Measurements from ENCODE around the gene VSIG10. TPM values are rescaled to one million over a fixed set of nuclear protein-coding genes. Genes with fewer than 3 reads are reported as not detected.
A peak's percentile ranks its signal among the peaks of the same experiment; 100 is the strongest.

Gene VSIG10
- total RNA-seq, 2 experiments from 2014 or later, result 9.2 to 14.4 TPM

DNA sequence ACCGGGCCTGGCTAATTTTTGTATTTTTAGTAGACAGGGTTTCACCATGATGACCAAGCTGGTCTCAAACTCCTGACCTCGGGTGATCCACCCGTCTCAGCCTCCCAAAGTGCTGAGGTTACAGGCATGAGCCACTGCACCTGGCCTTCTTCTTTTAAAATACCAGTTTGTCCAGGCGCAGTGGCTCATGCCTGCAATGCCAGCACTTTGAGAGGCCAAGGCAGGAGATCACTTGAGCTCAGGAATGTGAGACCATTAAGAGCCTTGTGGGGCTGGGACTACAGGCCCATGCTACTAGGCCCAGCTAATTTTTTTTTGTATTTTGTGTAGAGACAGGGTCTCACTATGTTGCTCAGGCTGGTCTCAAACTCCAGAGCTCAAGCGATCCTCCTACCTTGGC lies 24.1 kb upstream of the VSIG10 start:
- Mint-ChIP-seq H3K9me3 (ENCODE audit: low read depth) (no peaks in the 10 kb centered on the region), H3K27me3 (no peaks in the 10 kb centered on the region), H3K4me1 (peaks cover 4% of the 10 kb centered on the region), H3K4me3 (no peak overlapping the region), H3K27ac (no peak overlapping the region), H3K36me3 (no peaks in the 10 kb centered on the region)
- CTCF ChIA-PET, result interaction anchor here (1.7 kb wide), 1 partner anchor 248 kb away, joined by 5 read pairs; the partner anchor contains the start of gene SUDS3
- ATAC-seq (no peak), DNase-seq (no peak)

DNA sequence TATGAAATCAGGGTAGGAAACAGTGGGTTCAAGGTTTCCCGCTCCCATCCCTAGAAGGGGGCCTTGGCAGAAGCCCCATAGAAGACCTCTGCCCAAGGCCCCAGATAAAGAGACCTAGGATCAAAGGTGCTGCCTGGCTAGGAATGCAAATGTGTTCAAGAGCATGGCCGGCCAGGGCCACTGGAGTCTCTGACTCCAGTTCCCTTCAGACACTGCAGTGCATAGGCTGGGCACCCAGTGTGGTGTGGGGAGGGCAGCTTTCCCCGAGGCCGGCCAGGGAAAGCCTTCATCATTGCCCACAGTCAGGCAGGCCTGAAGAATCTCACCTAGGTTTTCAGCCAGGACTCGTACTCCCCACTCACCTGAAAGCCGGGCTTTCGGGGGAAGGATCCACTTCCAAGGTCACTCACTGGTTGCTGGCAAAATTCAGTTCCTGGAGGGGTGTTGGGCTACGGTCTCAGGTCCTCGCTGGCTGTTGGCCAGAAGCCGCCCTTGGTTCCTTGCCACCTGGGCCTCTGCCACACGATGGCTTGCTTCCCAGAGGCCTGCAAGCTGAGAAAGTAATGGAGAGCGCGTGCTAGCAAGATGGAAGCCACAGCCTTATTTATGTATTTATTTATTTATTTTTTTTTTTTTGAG lies 22.4 kb upstream of the VSIG10 start:
- Mint-ChIP-seq H3K27me3 (no peaks in the 10 kb centered on the region), H3K36me3 (no peaks in the 10 kb centered on the region), H3K9me3 (ENCODE audit: low read depth) (no peaks in the 10 kb centered on the region), H3K4me1 (no peaks in the 10 kb centered on the region), H3K4me3 (no peak overlapping the region), H3K27ac (no peak overlapping the region)
- no peak for ATAC-seq
- no peak for DNase-seq
- CTCF ChIA-PET, result no interaction called here

DNA sequence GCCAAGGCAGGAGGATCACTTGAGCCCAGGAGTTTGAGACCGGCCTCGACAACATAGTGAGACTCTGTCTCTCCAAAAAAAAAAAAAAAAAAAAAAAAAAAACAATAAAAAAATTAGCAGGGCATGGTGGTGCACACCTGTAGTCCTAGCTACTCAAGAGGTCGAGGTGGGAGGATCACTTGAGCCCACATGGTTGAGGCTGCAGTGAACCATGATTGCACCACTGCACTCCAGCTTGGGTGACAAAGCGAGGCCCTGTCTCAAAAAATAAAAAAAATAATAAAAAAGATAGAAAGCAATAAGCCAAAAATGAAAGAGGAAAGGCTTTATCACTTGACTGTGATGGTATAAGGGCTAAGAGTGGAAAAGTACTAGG lies 21.9 kb upstream of the VSIG10 start:
- H3K36me3 Mint-ChIP-seq, result no peaks in the 10 kb centered on the region
- H3K27me3 Mint-ChIP-seq, result no peaks in the 10 kb centered on the region
- DNase-seq, result no peak
- H3K4me1 Mint-ChIP-seq, result peaks cover 3% of the 10 kb centered on the region
- CTCF ChIA-PET, result interaction anchor here (1.9 to 2.0 kb wide), 2 partner anchors 14 to 250 kb away, joined by 4 to 6 read pairs; partner anchors contain the start of gene SUDS3
- no peak overlapping the region for H3K4me3 Mint-ChIP-seq
- no peak for ATAC-seq
- H3K9me3 Mint-ChIP-seq (ENCODE audit: low read depth), result no peaks in the 10 kb centered on the region
- H3K27ac Mint-ChIP-seq, result no peak overlapping the region

DNA sequence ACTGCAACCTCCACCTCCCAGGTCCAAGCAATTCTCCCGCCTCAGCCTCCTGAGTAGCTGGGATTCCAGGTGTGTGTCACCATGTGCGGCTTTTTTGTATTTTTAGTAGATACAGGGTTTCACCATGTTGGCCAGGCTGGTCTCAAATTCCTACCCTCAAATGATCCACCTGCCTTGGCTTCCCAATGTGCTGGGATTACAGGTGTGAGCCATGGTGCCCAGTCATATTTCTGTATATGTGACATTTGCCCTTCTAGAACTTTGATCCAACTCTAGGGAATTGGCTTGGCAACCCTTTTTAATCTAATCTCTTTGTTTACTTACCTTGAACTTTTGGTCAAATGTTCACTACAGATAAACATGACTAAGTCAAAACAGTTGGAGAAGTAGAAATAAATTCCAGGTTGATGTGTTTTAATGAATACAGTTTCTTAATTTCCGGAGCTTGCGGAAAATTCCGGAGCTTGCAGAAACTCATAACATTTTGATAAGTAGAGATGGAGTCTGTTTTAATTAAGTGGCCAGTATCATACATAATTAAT lies 20.6 kb upstream of the VSIG10 start:
- Mint-ChIP-seq H3K4me3 (no peak overlapping the region), H3K27me3 (no peaks in the 10 kb centered on the region), H3K4me1 (peaks cover 8% of the 10 kb centered on the region), H3K27ac (no peak overlapping the region), H3K9me3 (ENCODE audit: low read depth) (no peaks in the 10 kb centered on the region), H3K36me3 (no peaks in the 10 kb centered on the region)
- DNase-seq, result no peak
- no peak for ATAC-seq
- CTCF ChIA-PET, result interaction anchor here (1.3 to 2.0 kb wide), 3 partner anchors 9 to 252 kb away, joined by 3 to 6 read pairs (median 4); partner anchors contain the start of gene SUDS3

DNA sequence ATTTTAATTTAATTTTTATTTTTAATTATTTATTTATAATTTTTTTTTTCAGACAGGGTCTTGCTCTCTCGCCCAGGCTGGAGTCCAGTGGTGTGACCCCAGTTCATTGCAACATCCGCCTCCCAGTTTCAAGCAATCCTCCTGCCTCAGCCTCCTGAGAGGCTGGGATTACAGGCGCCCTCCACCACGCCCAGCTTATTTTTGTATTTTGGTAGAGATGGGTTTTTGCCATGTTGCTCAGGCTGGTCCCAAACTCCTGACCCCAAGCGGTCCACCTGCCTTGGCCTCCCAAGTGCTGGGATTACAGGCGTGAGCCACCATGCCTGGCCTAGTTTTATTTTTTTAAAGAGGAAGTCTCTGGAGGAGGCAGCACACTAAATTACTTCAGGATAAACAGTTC lies 18.5 kb upstream of the VSIG10 start:
- Mint-ChIP-seq H3K9me3 (ENCODE audit: low read depth) (no peaks in the 10 kb centered on the region), H3K4me3 (no peak overlapping the region), H3K36me3 (no peaks in the 10 kb centered on the region), H3K4me1 (peaks cover 8% of the 10 kb centered on the region), H3K27ac (no peak overlapping the region), H3K27me3 (no peaks in the 10 kb centered on the region)
- CTCF ChIA-PET, result interaction anchor here (1.9 to 4.7 kb wide), 2 partner anchors 251 to 254 kb away, joined by 10 to 54 read pairs; partner anchors contain the start of genes SUDS3 and TAOK3
- no peak for ATAC-seq
- DNase-seq, result no peak

DNA sequence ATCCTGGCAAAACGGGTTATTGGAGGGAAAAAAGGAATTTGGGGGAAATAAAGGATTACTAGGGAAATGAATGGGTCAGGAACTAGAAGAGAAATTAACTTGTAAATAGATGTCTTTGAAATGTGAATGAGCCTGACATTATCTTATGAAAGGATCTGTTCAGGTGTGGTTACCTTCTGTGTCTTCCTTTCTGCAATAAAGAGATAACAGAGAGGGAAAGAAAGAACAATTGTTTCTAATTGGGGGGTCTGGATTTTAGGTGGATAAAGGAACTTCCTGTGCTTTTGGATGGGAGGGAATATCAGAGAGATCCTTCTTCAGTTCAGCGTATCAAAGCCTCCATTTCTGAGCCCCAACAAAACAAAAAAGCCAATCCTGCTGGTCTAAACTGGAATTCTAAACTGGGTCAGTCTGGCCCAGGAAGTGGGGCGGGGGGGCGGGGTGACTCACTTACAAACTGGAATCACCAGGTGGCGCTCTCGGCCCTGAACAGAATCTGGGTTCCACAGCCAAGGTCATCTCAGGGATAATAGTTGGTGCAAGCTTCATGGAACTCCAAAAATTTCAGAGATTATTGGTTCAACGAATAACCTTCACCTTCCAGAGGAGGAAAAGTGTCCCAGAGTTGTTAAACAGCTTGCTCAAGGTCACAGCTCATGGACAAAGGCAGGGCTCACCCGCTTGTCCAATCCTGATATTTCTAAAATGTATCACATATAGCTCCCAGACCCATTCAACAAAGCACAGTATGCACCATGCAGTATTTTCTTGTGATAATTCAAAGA lies 17.0 kb upstream of the VSIG10 start:
- no peaks in the 10 kb centered on the region for H3K36me3 Mint-ChIP-seq
- H3K9me3 Mint-ChIP-seq (ENCODE audit: low read depth), result no peaks in the 10 kb centered on the region
- no peak overlapping the region for H3K4me3 Mint-ChIP-seq
- ATAC-seq (peak; percentile 86), DNase-seq (peak; percentile 75)
- peak overlapping the region; percentile 74 for H3K27ac Mint-ChIP-seq
- no peaks in the 10 kb centered on the region for H3K27me3 Mint-ChIP-seq
- CTCF ChIA-PET, result interaction anchor here (0.8 to 4.7 kb wide), 20 partner anchors 9 to 1547 kb away, joined by 3 to 54 read pairs (median 4); partner anchors contain the start of genes PEBP1, PRKAB1, SUDS3 and TAOK3
- peaks cover 8% of the 10 kb centered on the region for H3K4me1 Mint-ChIP-seq

DNA sequence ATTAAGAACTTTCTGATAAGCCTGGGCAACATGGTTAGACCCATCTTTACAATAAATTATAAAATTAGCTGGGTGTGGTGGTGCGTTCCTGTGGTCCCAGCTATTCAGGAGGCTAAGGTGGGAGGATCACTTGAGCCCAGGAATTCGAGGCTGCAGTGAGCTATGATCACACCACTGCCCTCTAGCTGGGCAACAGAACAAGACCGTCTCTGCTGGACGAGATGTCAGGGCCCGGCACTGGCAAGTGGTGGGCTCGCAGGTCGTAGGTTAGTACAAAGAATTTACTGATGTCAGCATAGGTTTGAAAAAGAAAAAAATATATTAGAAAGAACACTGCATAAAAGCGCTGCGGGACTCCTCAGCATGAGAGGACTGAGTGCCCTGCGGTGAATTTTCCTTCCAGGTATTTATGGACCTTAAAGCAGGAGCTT lies 15.7 kb upstream of the VSIG10 start:
- H3K27me3 Mint-ChIP-seq, result no peaks in the 10 kb centered on the region
- ATAC-seq, result no peak
- CTCF ChIA-PET, result interaction anchor here (0.8 to 4.7 kb wide), 5 partner anchors 17 to 257 kb away, joined by 3 to 54 read pairs (median 4); partner anchors contain the start of genes PEBP1 and SUDS3
- H3K4me3 Mint-ChIP-seq, result no peak overlapping the region
- no peak for DNase-seq
- H3K27ac Mint-ChIP-seq, result no peak overlapping the region
- H3K4me1 Mint-ChIP-seq, result peaks cover 8% of the 10 kb centered on the region
- H3K9me3 Mint-ChIP-seq (ENCODE audit: low read depth), result no peaks in the 10 kb centered on the region
- no peaks in the 10 kb centered on the region for H3K36me3 Mint-ChIP-seq

DNA sequence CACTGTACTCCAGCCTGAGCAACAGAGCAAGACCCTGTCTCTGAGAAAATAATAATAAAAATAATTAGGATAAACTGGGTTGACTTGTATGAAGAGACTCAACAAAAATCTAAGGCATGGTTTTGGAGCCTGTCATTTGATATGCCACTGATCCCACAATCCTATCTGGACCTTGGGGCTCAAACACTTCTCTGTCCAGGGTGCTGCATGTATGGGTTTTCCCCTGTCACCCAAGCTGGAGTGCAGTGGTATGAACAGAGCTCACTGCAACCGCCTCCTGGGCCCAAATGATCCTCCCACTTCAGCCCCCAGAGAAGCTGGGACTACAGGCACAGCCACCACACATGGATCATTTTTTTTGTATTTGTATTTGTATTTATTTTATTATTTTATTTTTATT lies 5.3 kb upstream of the VSIG10 start:
- ATAC-seq, result no peak
- Mint-ChIP-seq H3K36me3 (no peaks in the 10 kb centered on the region), H3K27me3 (peaks cover 4% of the 10 kb centered on the region), H3K9me3 (ENCODE audit: low read depth) (no peaks in the 10 kb centered on the region), H3K4me3 (no peak overlapping the region), H3K4me1 (peaks cover 4% of the 10 kb centered on the region), H3K27ac (no peak overlapping the region)
- no peak for DNase-seq
- CTCF ChIA-PET, result no interaction called here

DNA sequence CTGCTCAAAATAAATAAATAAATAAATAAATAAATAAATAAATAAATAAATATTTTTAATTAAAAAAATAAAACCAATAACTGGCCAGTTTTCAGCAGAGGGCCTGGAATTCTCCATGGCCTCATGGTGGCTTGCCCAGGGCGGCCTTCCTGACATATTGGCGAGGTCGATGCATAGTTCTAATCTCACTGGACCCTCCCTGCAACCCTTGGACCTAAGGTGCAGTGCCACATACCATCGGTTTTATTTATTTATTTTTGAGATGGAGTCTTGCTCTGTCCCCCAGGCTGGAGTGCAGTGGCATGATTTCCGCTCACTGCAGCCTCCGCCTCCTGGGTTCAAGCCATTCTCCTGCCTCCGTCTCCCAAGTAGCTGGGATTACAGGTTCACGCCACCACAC lies 3.9 kb upstream of the VSIG10 start:
- H3K4me3 Mint-ChIP-seq, result no peak overlapping the region

DNA sequence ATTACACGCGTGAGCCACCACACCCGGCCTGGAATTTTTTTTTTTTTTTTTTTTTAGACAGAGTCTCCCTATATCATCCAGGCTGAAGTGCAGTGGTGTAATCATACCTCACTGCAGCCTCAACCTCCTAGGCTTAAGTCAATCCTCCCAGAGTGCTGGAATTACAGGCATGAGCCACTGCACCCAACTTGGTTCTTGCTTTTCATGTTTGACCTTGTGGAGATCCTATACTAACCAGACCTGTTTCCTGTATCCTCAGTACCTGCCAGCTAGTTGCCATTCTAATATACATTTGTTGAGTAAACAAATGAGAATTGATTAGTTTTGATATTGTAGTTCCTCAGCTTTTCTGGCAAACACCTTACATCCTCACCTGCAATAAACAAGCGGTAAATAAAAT lies 3.2 kb upstream of the VSIG10 start:
- H3K27ac Mint-ChIP-seq, result no peak overlapping the region
- ATAC-seq (no peak), DNase-seq (no peak)
- peaks cover 9% of the 10 kb centered on the region for H3K4me1 Mint-ChIP-seq
- CTCF ChIA-PET, result no interaction called here
- no peaks in the 10 kb centered on the region for H3K36me3 Mint-ChIP-seq
- peaks cover 16% of the 10 kb centered on the region for H3K27me3 Mint-ChIP-seq
- no peaks in the 10 kb centered on the region for H3K9me3 Mint-ChIP-seq (ENCODE audit: low read depth)
- no peak overlapping the region for H3K4me3 Mint-ChIP-seq

More for the DNA sequence above, 3.9 kb upstream of the VSIG10 start:
- Mint-ChIP-seq H3K4me1 (peaks cover 9% of the 10 kb centered on the region), H3K36me3 (no peaks in the 10 kb centered on the region), H3K9me3 (ENCODE audit: low read depth) (no peaks in the 10 kb centered on the region), H3K27me3 (peaks cover 9% of the 10 kb centered on the region), H3K27ac (no peak overlapping the region)
- ATAC-seq (no peak), DNase-seq (no peak)
- CTCF ChIA-PET, result no interaction called here

DNA sequence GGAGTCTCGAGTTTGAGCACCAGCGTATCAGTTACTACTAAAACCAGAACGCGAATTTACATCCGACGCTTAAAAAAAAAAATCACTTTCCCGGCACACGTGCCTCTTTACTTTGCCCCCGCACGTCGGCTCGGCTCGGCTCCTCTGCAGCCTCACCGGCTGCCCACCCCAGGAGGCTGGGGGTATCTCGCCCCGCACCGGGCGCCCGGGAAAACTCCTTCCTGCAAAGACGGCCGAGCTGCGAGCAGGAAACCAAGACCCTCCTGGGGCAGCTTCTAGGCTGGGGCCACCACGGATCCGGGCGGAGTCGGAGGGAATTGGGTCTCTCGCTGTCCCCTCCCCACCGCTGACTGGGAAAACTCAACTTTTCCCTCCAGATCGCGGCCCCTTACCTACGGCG lies 610 bp downstream of the VSIG10 start:
- H3K36me3 Mint-ChIP-seq, result no peaks in the 10 kb centered on the region
- H3K27ac Mint-ChIP-seq, result no peak overlapping the region
- peaks cover 23% of the 10 kb centered on the region for H3K27me3 Mint-ChIP-seq
- CTCF ChIA-PET, result no interaction called here
- no peaks in the 10 kb centered on the region for H3K9me3 Mint-ChIP-seq (ENCODE audit: low read depth)
- ATAC-seq (peak; percentile 28), DNase-seq (no peak)
- H3K4me1 Mint-ChIP-seq, result peaks cover 9% of the 10 kb centered on the region
- peak overlapping the region; percentile 65 for H3K4me3 Mint-ChIP-seq

DNA sequence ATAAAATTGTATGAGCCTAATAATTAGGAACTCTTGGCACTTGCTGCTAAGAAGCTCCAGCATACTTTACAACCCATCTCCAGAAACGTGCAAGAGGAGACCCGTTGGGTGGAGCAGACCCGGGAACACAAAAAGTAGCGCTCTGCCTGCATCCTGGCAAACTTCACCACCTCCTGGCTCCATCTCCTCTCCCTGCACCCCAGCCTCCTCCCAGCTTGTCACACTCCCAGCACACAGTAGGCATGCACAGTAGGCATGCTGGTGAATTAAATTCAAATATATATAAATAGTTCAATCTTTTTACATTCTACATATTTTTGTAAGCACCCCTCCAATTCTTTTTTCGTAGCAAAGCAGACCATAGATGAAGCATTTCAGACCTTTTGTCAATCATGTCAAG lies 1.2 kb downstream of the VSIG10 start:
- Mint-ChIP-seq H3K27me3 (peaks cover 23% of the 10 kb centered on the region), H3K27ac (no peak overlapping the region), H3K9me3 (ENCODE audit: low read depth) (no peaks in the 10 kb centered on the region), H3K4me1 (peaks cover 9% of the 10 kb centered on the region), H3K4me3 (peak overlapping the region; percentile 65), H3K36me3 (no peaks in the 10 kb centered on the region)
- ATAC-seq, result no peak
- CTCF ChIA-PET, result interaction anchor here (0.7 to 1.2 kb wide), 2 partner anchors 38 to 1870 kb away, joined by 3 read pairs; no protein-coding TSS in a partner anchor
- no peak for DNase-seq

DNA sequence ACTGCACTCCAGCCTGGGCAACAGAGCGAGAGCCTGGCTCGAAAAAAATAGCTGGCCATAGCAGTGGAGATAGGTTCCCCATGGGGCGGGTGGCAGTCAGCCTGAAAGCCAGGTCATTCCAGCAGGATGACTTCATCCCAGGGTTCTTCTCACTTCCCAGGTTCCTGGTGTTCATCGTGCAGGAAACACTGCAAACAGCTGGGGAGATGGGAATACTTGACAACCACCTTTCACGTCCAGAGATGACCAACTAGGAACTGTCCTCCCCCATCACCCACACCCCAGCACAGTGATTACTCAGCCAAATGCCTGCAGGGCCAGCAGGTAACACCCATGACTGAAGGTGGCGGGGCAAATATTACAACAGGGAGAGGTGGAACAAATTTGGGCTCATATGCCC lies 1.7 kb downstream of the VSIG10 start:
- H3K36me3 Mint-ChIP-seq, result no peaks in the 10 kb centered on the region
- ATAC-seq (no peak), DNase-seq (no peak)
- no peak overlapping the region for H3K4me3 Mint-ChIP-seq
- H3K9me3 Mint-ChIP-seq (ENCODE audit: low read depth), result no peaks in the 10 kb centered on the region
- peaks cover 9% of the 10 kb centered on the region for H3K4me1 Mint-ChIP-seq
- no peak overlapping the region for H3K27ac Mint-ChIP-seq
- CTCF ChIA-PET, result interaction anchor here (0.7 to 1.2 kb wide), 3 partner anchors 38 to 1871 kb away, joined by 3 read pairs; partner anchors contain the start of gene SUDS3
- peaks cover 23% of the 10 kb centered on the region for H3K27me3 Mint-ChIP-seq

Measured in activated CD8-positive, alpha-beta memory T cell treated with anti-CD3 and anti-CD28 coated beads, Interleukin-2, amount 10 ng/mL, durations not matched to agents 7 days and 5 days (primary cell).